Fibroblast of skin of right quadriceps (primary cell): ENCODE results near the gene TBC1D4.
"Not testable (repeated sequence)": the region's sequence is repeated elsewhere in the genome, so short reads cannot be mapped to it uniquely, and the experiment has no call there.

ENCODE experiments used
- DNase-seq: peaks from one replicate; pipeline ENCODE4 v3.0.0-alpha.2; 2013

The TBC1D4 gene

GRCh38 chr13:75312884-75313520 is 169.0 kb downstream of the TBC1D4 start:
- DNase-seq = no peak

GRCh38 chr13:75309981-75310580 is 171.9 kb downstream of the TBC1D4 start:
- no peak for DNase-seq

- no peak for DNase-seq
Observed at GRCh38 chr13:75308222-75308621, 173.7 kb downstream of the TBC1D4 start.

DNA sequence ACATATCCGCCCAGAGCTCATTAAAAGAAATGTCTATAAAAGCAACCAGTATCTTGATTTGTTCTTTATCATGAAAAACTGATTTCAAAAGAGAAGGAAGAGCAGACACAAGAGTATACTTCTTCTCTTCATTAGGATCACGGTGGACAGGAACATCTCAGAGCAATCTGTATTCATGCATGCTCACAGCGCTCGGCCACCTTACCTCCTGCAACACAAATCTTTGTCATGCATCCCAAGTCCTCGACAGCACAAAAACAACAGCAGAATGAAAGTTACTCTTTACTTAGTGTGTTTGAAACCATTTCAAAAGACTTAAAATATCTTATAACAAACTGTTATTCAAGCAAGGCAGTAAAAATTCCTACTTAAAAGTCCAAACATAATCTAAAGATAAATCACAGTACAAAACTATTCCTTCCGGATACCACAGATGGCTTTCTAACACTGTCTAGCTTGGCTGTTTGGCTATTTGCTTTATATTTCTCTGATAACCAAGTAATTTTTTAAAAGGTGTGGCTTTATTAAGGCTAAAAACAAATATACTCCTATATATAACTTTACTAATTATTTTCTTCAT is 174.5 kb downstream of the TBC1D4 start:
- no peak for DNase-seq

- not testable (repeated sequence) for DNase-seq
Observed at GRCh38 chr13:75306967-75307366, 175.0 kb downstream of the TBC1D4 start.

- DNase-seq = no peak
Observed at GRCh38 chr13:75305059-75305458, 176.9 kb downstream of the TBC1D4 start.

- DNase-seq = no peak
Observed at GRCh38 chr13:75303263-75303662, 178.7 kb downstream of the TBC1D4 start.

DNA sequence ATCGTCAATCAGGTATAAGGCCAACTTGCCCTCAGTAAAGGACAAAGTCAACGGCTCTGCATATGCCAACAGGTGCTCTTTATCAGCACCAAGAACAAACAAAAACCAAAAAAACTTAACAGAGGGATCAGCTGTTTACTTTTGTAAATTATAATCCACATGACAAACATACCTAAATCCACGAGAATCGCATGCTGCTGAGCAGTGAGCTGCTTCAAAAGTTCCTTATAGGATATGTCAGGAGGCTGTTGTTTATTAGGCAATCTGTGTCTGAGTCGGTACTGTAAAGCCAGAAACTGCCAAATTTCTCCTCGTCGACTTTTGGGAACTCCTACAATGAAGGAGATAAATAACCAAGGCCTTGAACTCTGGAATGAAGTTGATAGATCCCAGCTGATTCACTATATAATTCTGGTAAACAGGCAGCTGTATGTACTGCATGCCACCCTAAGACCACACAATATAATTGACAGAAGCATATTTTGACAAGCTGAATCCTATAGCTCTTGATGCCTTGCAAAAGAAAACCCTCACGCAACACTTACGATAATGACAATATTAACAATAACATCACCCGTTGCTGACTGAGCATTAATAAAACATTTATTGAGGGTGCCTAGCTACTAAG is 179.8 kb downstream of the TBC1D4 start:
- DNase-seq = no peak

DNA sequence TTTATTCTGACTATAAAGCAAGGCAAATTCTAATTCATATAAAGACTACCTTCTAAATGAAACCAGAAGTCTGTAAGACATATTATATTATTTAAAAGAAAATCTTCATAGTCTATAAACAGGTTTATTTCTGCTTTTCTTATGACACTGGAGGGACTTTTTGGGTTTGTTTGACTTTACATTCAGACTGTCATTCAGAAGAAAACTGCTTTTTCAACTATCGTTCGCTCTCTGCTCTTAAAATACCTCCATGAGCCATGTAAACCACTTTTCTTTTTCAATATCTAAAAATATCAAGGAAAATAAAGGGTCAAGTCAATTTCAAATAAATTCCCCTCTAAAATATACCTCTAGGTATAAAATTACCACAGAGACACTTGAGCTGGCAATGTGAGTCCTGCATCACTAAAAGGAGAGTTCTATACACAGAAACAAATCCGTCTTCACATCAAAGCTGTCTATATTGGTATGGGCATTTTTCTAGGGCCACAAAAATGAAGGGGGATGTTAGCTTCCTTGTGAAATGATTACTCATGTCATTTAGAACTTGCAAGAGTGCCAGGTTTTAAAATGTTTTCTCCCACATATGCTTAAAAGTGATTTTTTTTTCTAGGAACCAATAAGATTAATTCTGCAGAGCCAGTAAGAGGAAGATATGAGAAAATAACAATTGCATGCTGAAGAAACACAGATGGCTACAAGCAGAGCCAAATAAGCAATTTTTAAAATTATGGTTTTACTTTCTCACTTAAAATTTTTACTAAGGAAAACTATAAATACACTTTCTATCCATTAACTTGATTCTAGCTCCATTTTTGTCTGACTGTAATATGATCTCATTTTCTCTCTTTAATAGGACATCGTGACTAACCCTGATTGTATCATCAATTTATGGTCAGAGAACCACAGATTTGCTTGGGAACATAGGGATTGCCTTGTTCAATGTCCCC is 181.8 kb downstream of the TBC1D4 start:
- peak; percentile 71 for DNase-seq

DNA sequence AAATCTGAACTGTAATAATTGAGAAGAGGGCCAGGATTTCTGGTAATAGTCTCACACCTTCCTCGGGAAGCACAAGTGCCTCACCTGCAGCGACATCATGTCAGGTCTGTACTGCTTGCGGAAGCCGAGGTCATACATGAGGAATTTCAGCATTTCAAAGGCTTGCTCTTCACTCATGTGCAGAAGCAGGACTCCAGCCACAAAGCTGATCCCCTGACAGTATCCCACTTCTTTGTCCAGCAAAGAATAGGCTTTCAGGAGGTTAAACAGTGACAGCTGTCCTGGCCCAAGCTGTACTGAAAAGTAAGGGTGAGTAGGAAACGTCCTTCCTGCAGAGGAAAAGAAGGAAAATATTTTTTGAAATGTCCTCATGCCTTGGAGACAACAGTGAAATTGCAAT is 182.7 kb downstream of the TBC1D4 start:
- no peak for DNase-seq

DNA sequence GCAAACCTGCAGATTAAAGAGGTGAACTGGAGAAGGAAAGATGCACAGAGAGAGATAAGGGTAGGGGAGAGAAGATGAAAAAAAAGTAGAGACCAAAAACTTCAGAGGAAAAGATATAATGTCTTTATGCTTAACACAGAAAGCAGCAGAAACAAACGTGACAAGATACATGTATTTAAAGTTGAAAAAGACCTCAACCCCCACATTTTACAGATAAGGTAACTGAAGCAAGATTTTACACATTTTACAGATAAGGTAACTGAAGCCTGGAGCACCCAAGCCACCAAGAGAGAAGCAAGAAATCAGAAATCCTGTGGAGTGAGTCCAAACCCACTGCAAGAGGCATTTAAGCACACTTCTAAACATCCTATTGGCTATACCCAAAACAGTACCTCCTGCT is 185.3 kb downstream of the TBC1D4 start:
- no peak for DNase-seq

DNA sequence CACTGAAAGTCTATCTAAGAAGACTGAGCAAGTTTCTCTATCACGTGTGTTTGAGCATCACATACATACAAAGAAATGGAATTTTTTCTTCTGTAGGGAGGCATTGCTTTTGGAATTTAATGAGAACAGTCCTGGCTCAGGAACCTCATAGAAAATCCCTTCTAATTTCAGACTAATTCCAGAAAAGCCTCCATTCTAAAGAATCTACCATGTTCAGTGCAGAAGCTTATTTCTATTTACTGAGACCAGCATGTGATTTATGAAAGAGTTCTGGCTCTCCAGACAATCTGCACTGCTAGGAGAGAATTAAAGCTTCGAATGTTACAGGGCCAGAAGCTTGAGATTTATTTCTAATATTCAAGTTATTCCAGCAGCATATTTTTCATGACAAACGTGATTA is 186.8 kb downstream of the TBC1D4 start:
- DNase-seq = no peak

GRCh38 chr13:75294110-75294509 is 187.9 kb downstream of the TBC1D4 start:
- DNase-seq = no peak

DNA sequence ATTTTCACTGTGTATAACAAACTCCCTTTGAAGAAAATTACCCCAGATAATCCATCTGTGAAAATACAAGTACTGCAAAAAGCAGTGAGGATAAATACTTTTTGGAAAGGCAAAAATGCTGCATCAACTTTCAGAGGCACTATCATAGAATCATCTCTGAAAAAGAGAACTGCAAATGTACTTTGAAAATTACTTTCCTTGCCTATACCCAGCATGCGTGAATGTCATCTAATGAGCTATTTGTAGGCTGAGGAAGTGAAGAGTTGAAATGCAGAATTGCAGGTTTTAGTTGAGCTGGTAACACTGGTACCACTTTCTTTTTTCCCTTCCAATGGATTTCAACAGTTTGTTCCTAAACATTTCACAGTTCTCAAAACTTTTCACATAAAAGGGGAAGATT is 196.7 kb downstream of the TBC1D4 start:
- DNase-seq = no peak

DNA sequence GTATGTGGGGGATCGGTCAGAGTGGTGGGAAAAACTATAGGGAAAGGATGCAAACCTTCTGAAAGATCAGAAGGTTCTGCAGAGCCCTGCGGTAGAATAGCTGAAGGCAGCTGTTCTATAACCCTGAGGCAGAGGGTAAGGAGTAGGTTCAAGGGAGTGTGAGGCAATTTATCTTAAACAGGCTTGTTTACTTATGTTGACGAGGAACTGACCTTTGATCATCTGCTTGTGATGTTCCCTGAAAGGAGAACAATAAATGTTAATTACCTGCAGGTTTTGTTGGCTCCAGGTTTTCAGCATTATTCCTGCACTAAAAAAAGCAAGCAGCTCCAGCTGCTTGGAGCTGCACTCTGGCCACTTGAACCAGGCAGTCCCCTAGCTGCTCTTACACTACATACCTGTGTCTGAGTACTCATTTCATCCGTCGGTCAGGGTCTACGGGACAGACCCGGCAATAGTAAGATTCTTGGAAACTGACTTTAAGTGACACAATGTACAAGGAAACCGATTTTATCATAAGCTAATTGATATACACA is 202.1 kb downstream of the TBC1D4 start:
- no peak for DNase-seq

DNA sequence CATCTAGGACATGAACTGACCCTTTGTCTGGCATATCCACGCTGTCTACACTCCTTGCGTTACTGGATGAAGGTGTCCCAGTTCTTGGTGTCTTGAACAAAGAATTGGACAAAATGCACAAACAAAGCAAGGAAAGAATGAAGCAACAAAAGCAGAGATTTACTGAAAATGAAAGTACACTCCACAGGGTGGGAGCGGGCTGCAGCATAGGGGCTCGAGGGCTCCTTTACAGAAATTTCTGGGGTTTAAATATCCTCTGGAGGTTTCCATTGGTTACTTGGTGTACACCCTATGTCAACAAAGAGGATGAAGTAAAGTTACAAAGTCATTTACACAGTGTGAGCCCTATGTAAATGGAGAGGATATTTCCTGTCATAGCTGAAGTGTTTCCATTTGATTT is 208.3 kb downstream of the TBC1D4 start:
- not testable (repeated sequence) for DNase-seq

DNA sequence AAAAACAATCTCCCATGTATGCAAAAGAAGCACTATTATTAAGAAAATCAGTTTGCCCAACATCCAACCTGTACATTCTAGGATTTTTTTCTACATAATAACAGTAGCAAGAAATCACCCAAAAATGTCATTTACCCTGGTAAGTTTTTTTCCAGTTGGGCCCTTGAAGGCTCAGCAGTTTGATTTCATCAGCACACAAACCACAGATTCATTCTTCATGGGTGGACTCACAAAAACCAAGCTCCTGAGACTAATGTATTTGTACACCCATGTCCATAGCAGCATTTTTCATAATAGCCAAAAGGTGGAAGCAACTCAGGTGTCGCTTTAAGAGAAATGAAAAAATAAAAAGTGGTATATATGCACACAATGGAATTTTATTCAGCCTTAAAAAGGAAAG is 210.1 kb downstream of the TBC1D4 start:
- DNase-seq = peak; percentile 19

GRCh38 chr13:75268481-75268880 is 213.5 kb downstream of the TBC1D4 start:
- not testable (repeated sequence) for DNase-seq

DNA sequence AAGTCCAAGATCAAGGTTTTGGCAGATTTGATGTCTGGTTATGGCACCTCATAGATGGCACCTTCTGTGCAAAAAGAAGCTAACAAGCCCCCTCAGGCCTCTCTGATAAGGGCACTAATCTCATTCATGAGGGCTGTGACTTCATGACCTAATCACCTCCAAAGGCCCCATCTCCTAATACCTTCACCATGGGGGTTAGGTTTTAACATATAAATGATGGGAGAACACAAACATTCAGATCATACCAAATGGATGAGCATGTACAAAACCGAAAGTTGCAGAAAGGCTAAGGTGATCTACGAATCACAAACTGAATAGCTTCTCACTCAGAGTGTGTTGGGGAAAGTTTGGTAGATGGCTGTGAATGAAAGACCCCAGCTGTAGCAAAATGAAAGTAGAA is 217.4 kb downstream of the TBC1D4 start:
- peak; percentile 21 for DNase-seq

DNA sequence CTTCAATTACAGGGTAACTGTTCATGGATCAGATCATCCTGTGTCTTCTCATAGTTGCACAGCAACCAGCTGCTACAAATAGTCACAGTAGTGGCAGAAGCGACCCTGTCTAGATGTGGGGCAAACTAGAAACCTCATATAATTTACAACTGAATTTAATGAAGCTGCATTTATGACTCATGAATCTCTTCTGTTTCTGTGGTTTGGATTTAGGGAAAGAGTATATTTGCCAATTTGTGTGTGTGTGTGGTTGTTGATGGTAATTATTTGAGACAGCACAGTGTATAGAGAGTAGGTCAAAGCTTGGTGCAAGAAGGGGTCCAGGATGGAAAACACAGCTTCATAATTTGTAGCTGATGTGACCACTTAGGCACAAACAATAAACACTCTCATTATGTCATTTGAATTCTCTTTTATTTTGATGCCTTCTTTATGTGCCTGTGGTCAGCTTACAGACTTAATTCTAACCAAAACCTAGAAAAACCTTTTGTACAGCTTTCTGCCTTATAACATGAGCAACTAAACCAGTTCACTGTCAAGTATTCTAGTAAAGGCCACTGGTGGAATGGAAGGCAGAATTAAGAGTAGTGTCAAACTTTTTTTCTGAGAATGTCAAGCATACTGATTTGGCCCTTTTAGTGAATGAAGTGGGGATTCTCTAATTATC is 218.1 kb downstream of the TBC1D4 start:
- peak; percentile 82 for DNase-seq

- peak; percentile 55 for DNase-seq
Observed at GRCh38 chr13:75258159-75258782, 223.7 kb downstream of the TBC1D4 start.

- DNase-seq = peak; percentile 8
Observed at GRCh38 chr13:75256922-75257321, 225.0 kb downstream of the TBC1D4 start.
